Measurements from ENCODE around the gene HFE.
"Not testable (repeated sequence)": the region's sequence is repeated elsewhere in the genome, so short reads cannot be mapped to it uniquely, and the experiment has no call there.

The HFE gene

GRCh38 chr6:26045928-26046368 lies 41.3 kb upstream of the HFE start:
- DNase-seq (ENCODE audit: low read depth, low spot score): no peak
- H3K4me3 ChIP-seq (ENCODE audit: low read depth, low read length): peak overlapping the region; percentile 58
- in situ Hi-C loops (cut with HindIII; ENCODE audit: low sequenced_read_pairs): no loop called here
- no peak for TF ChIP-seq CTCF (IDR thresholded peaks at IDR 0.05; ENCODE audit: low read depth, low read length)

DNA sequence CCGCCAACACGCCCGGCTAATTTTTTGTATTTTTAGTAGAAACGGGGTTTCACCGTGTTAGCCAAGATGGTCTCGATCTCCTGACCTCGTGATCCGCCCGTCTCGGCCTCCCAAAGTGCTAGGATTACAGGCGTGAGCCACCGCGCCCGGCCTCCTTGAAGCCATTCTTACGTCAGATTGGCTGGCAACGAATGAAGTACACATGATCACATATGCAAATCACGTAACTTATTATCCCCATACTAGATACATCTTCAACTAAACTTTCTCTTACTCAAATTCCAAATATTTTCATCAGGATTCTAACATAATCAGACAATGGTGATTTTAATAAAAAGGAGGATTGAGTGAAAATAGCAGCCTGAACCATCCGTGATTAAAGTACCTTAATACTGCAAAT lies 39.9 kb upstream of the HFE start:
- DNase-seq (ENCODE audit: low read depth, low spot score); H3K4me3 ChIP-seq (ENCODE audit: low read depth, low read length); in situ Hi-C loops (cut with HindIII; ENCODE audit: low sequenced_read_pairs): not testable (repeated sequence)

DNA sequence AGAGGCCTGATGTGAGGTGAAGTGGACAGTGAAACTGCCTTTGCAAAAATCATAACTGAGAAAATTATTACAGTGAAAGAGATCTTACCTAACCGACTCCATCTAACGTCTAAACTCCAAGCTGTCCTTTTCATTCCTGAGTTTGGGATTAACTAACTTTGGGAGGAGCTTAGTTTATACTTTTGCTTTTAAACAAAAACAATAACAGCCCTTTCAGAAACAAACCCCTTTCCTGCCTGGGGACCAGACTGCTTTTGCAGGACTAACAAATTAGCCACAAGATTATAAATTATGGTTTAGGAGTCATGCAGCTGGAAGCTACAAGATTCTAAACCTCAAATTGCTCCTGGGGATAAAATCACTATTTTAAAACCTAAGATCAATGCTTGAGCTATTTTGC lies 38.6 kb upstream of the HFE start:
- DNase-seq (ENCODE audit: low read depth, low spot score): no peak
- in situ Hi-C loops (cut with HindIII; ENCODE audit: low sequenced_read_pairs): no loop called here
- no peak for TF ChIP-seq CTCF (IDR thresholded peaks at IDR 0.05; ENCODE audit: low read depth, low read length)

GRCh38 chr6:26051665-26052310 lies 35.4 kb upstream of the HFE start:
- DNase-seq (ENCODE audit: low read depth, low spot score): no peak
- H3K4me3 ChIP-seq (ENCODE audit: low read depth, low read length): no peak overlapping the region
- no peak for TF ChIP-seq CTCF (IDR thresholded peaks at IDR 0.05; ENCODE audit: low read depth, low read length)
- in situ Hi-C loops (cut with HindIII; ENCODE audit: low sequenced_read_pairs): no loop called here

More for the DNA sequence above, 38.6 kb upstream of the HFE start:
- no peak overlapping the region for H3K4me3 ChIP-seq (ENCODE audit: low read depth, low read length)

- in situ Hi-C loops (cut with HindIII; ENCODE audit: low sequenced_read_pairs); DNase-seq (ENCODE audit: low read depth, low spot score); H3K4me3 ChIP-seq (ENCODE audit: low read depth, low read length): not testable (repeated sequence)
Observed at GRCh38 chr6:26052762-26053250, 34.4 kb upstream of the HFE start.

GRCh38 chr6:26053992-26054780 lies 33.0 kb upstream of the HFE start:
- in situ Hi-C loops (cut with HindIII; ENCODE audit: low sequenced_read_pairs): no loop called here
- peak; percentile 4 for DNase-seq (ENCODE audit: low read depth, low spot score)
- TF ChIP-seq CTCF (IDR thresholded peaks at IDR 0.05; ENCODE audit: low read depth, low read length): no peak
- peak overlapping the region; percentile 61 for H3K4me3 ChIP-seq (ENCODE audit: low read depth, low read length)

DNA sequence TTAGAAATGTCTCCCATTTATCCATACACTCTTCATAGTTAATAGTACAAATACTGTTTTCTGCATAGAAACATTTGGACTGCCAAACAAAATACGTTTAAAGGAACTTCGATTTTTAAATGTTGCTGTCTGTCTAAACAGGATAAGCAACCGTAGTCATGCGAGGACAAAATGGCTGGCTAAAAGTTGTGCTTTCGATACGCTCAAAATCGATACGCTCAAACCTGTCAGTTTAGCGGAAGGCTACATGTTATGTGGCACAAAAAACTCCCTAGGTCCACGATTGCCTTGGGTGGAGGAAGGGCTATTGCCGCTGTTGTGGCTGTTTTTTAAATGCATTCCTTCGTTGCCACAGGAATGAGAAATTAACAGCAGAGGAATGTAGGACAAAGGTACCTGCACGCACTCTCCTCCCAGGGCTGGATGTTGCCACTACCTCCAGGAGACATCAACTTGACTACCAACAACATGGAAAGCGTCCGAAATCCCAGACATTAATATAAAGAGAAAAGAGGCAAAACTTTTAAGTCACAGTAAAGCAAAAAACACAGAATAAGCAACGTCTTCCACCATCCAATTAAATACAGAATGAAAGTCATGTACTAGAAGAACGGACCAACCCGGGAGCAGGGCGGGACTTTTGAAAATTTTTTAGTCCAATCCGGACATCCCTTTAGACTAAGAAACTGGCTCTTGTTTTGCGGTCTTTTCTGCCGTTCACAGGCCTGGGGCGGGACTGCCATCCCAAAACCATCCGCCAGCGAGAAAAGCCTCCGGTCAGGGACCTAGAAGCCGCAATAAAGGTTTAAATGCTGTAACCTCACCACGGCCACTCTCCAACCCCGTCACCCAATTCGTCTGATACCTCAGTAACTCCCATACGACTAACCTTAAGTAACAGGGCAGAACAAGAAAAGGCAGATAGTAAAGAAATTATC lies 32.2 kb upstream of the HFE start:
- peak; percentile 97 for DNase-seq (ENCODE audit: low read depth, low spot score)
- in situ Hi-C loops (cut with HindIII; ENCODE audit: low sequenced_read_pairs): no loop called here
- peak overlapping the region; percentile 61 for H3K4me3 ChIP-seq (ENCODE audit: low read depth, low read length)
- peak; percentile 16 for TF ChIP-seq CTCF (IDR thresholded peaks at IDR 0.05; ENCODE audit: low read depth, low read length)

Data from astrocyte of the spinal cord (primary cell).